ENCODE measurements around the gene CAT. TPM values are rescaled to one million over a fixed set of nuclear protein-coding genes. Genes with fewer than 3 reads are reported as not detected.

The CAT gene
- total RNA-seq, 1 experiment from 2014 or later = 26.6 TPM

DNA sequence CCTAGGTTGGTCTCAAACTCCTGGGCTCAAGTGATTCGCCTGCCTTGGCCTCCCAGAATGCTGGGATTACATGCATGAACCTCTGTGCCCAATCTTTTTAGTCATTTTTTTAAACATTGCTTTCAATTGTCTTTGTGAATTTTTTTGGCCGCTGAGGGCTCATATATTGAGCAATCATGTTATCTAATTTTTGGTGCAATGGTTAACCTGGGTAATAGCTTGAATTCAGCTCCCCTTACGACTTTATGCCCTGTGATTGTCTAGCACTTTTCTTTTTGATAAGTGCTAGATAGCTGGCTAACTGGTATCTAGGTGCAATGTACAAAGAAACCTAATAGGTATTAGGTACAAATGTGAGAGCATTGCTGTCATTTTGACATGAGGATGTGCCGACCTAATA lies 35.3 kb upstream of the CAT start:
- H3K27ac ChIP-seq (ENCODE audit: low read depth, low read length, poor library complexity, severe bottlenecking) = no peak overlapping the region
- ChIA-PET CTCF (interaction anchor here (0.6 kb wide), 1 partner anchor 845 kb away, joined by 5 read pairs; no protein-coding TSS in a partner anchor), POLR2A (ENCODE audit: low non-redundant PET) (no interaction called here)
- H3K9me3 ChIP-seq (ENCODE audit: low read depth, low read length, poor library complexity, severe bottlenecking) = peaks cover 12% of the 10 kb centered on the region
- peaks cover 21% of the 10 kb centered on the region for H3K27me3 ChIP-seq (replicated peaks; ENCODE audit: insufficient read depth, low read depth, low read length, poor library complexity)
- TF ChIP-seq CTCF (conservative IDR thresholded peaks at IDR 0.05; ENCODE audit: low read depth, low read length) = no peak
- TF ChIP-seq EZH2 (IDR thresholded peaks at IDR 0.05; ENCODE audit: borderline replicate concordance, low read depth, low read length, poor library complexity, severe bottlenecking) = no peak
- peaks cover 4% of the 10 kb centered on the region for H3K4me1 ChIP-seq (ENCODE audit: insufficient read depth, low read length, poor library complexity, severe bottlenecking)
- no peak for DNase-seq (ENCODE audit: low spot score)
- intact Hi-C loops (cut with micrococcal nuclease; ENCODE audit: unreplicated experiment) = no loop called here
- H3K4me3 ChIP-seq (ENCODE audit: low read depth, low read length, poor library complexity, severe bottlenecking) = no peak overlapping the region
- no TSS peak for BruUV-seq (replicated peaks)
- H3K36me3 ChIP-seq (ENCODE audit: insufficient read depth, low read length, poor library complexity, severe bottlenecking) = no peaks in the 10 kb centered on the region

DNA sequence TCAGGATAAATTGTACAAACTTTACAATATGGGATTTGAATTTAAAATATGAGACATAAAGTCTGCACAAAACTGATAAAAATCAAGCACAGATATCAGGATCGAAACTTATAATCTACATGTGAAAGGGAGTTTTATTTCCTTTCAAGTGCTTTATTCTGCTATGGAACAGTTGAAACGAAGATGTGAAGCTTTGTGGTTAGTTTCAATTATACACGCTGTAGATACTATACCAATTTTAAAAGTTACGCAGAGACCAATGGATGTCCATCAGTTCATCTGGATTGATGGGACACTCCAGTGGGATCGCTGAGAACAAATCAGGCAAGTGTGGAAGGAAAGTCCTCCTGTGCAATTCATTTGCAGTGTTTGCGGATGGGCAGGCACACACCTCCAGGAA lies 34.5 kb upstream of the CAT start:
- no peak for DNase-seq (ENCODE audit: low spot score)
- intact Hi-C loops (cut with micrococcal nuclease; ENCODE audit: unreplicated experiment) = no loop called here
- peaks cover 12% of the 10 kb centered on the region for H3K9me3 ChIP-seq (ENCODE audit: low read depth, low read length, poor library complexity, severe bottlenecking)
- CTCF ChIA-PET = no interaction called here
- no peak for TF ChIP-seq CTCF (conservative IDR thresholded peaks at IDR 0.05; ENCODE audit: low read depth, low read length)
- TF ChIP-seq EZH2 (IDR thresholded peaks at IDR 0.05; ENCODE audit: borderline replicate concordance, low read depth, low read length, poor library complexity, severe bottlenecking) = no peak
- peaks cover 21% of the 10 kb centered on the region for H3K27me3 ChIP-seq (replicated peaks; ENCODE audit: insufficient read depth, low read depth, low read length, poor library complexity)
- no peak overlapping the region for H3K27ac ChIP-seq (ENCODE audit: low read depth, low read length, poor library complexity, severe bottlenecking)
- BruUV-seq (replicated peaks) = no TSS peak
- H3K4me1 ChIP-seq (ENCODE audit: insufficient read depth, low read length, poor library complexity, severe bottlenecking) = peaks cover 4% of the 10 kb centered on the region
- no peak overlapping the region for H3K4me3 ChIP-seq (ENCODE audit: low read depth, low read length, poor library complexity, severe bottlenecking)
- POLR2A ChIA-PET (ENCODE audit: low non-redundant PET) = interaction anchor here (0.7 kb wide), 1 partner anchor 557 kb away, joined by 3 read pairs; no protein-coding TSS in a partner anchor
- H3K36me3 ChIP-seq (ENCODE audit: insufficient read depth, low read length, poor library complexity, severe bottlenecking) = no peaks in the 10 kb centered on the region

DNA sequence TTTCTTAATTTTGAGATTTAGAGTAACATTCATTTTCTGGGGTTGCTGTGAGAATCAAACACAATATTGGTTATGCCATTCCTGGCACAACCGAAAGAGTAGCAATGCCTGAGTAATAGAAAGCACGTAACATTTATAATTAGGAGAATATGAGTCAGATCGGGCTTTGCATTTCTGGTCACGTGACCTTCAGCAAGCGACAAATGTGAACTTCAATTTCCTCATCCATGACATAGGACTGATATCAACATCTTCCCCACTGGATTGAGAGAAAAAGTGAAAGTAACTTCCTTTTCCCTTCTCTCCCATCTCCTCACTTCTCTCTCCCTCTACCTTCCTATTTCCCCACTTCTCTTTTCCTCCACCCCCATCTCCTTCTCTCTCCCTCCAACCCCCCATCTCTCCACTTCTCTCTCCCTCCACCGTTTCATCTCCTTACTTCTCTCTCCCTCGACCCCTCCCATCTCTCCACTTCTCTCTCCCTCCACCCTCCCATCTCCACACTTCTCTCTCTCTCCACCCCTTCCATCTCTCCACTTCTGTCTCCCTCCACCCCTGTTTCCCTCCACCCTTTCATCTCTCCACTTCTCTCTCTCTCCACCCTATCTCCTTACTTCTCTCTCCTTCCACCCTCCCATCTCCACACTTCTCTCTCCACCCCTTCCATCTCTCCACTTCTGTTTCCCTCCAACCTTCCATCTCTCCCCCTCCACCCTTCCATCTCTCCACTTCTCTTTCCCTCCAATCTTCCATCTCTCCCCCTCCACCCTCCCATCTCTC lies 33.5 kb upstream of the CAT start:
- Histone ChIP-seq H3K27ac (ENCODE audit: low read depth, low read length, poor library complexity, severe bottlenecking) (no peak overlapping the region), H3K4me3 (ENCODE audit: low read depth, low read length, poor library complexity, severe bottlenecking) (peak overlapping the region; percentile 20), H3K9me3 (ENCODE audit: low read depth, low read length, poor library complexity, severe bottlenecking) (peaks cover 3% of the 10 kb centered on the region), H3K27me3 (replicated peaks; ENCODE audit: insufficient read depth, low read depth, low read length, poor library complexity) (peaks cover 21% of the 10 kb centered on the region), H3K36me3 (ENCODE audit: insufficient read depth, low read length, poor library complexity, severe bottlenecking) (no peaks in the 10 kb centered on the region), H3K4me1 (ENCODE audit: insufficient read depth, low read length, poor library complexity, severe bottlenecking) (peaks cover 4% of the 10 kb centered on the region)
- DNase-seq (ENCODE audit: low spot score) = peak; percentile 76
- ChIA-PET POLR2A (ENCODE audit: low non-redundant PET) (interaction anchor here (0.7 kb wide), 1 partner anchor 558 kb away, joined by 3 read pairs; no protein-coding TSS in a partner anchor), CTCF (no interaction called here)
- intact Hi-C loops (cut with micrococcal nuclease; ENCODE audit: unreplicated experiment) = no loop called here
- BruUV-seq (replicated peaks) = no TSS peak
- TF ChIP-seq EZH2 (IDR thresholded peaks at IDR 0.05; ENCODE audit: borderline replicate concordance, low read depth, low read length, poor library complexity, severe bottlenecking) (no peak), CTCF (conservative IDR thresholded peaks at IDR 0.05; ENCODE audit: low read depth, low read length) (no peak)
